Measurements from ENCODE around the gene SRC. TPM values are rescaled to one million over a fixed set of nuclear protein-coding genes. Genes with fewer than 3 reads are reported as not detected.

SRC gene
- total RNA-seq, 4 donors from 2014 or later, result 27.5 to 52.2 (median 42.3) TPM

DNA sequence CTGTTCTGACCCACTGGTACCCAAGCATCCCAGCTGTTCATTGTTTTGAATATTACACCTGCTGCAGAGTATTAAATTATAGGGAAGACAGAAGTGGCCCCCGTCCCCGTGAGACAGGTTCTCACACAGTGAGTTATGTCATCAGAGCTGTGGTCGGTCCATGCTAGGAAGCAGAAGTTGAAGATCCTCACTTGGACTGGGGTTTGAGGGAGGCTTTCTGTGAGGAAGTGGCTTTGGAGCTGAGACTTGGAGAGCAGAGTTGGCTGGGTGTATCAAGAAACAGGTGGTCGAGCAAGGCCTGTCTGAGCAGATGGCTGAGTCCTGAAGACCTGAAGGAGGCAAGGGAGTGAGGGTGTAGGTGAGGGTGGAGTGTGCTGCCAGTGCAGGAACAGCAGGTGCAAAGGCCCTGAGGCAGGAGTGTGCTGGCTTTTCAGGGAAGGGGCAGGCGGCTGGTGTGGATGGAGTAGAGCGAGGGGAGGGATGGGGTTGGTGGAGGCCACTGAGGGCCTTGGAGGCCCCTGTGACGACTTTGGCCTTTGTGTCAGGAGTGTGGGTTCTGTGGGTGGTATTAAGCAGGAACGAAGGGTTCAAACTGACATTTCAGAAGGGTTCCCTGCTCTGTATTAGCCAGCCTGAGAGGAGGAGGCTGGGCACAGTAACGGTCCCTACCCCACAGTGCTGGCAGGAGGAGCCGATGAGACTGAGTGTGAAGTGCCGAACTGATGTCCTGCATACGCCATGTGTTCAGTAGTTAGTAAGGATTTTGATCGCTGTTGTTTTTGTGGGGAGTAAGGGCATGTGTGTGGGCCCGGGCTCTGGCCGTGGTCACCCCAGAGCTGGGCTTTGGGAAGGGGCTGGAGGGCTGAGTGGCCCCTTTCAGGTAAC, 11.8 kb downstream of the SRC start:
- intact Hi-C loops (cut with DNase I), result no loop called here
- WGBS, result 82% methylated on average over 14 of the region's 15 CpGs
- Histone ChIP-seq H3K4me1 (peaks cover 11 to 81% (median 64%) of the 10 kb centered on the region in 4 donors), H3K4me3 (no peak overlapping the region), H3K9me3 (no peaks in the 10 kb centered on the region), H3K27ac (replicated peaks in 1 of 4) (peak overlapping the region in 3 of 4 donors; percentile 42 to 65 (median 44)), H3K27me3 (no peaks in the 10 kb centered on the region), H3K36me3 (peaks cover 0 to 15% (median 6%) of the 10 kb centered on the region in 4 donors)
- no peak for TF ChIP-seq POLR2AphosphoS5 (IDR thresholded peaks at IDR 0.05)
- no peak for TF ChIP-seq EP300 (IDR thresholded peaks at IDR 0.05)
- no peak for TF ChIP-seq POLR2A (IDR thresholded peaks at IDR 0.05; ENCODE audit: low read depth)
- TF ChIP-seq, protein P1, sequence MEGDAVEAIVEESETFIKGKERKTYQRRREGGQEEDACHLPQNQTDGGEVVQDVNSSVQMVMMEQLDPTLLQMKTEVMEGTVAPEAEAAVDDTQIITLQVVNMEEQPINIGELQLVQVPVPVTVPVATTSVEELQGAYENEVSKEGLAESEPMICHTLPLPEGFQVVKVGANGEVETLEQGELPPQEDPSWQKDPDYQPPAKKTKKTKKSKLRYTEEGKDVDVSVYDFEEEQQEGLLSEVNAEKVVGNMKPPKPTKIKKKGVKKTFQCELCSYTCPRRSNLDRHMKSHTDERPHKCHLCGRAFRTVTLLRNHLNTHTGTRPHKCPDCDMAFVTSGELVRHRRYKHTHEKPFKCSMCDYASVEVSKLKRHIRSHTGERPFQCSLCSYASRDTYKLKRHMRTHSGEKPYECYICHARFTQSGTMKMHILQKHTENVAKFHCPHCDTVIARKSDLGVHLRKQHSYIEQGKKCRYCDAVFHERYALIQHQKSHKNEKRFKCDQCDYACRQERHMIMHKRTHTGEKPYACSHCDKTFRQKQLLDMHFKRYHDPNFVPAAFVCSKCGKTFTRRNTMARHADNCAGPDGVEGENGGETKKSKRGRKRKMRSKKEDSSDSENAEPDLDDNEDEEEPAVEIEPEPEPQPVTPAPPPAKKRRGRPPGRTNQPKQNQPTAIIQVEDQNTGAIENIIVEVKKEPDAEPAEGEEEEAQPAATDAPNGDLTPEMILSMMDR (IDR thresholded peaks at IDR 0.05), result no peak
- DNase-seq (ENCODE audit: extremely low spot score), result no peak

DNA sequence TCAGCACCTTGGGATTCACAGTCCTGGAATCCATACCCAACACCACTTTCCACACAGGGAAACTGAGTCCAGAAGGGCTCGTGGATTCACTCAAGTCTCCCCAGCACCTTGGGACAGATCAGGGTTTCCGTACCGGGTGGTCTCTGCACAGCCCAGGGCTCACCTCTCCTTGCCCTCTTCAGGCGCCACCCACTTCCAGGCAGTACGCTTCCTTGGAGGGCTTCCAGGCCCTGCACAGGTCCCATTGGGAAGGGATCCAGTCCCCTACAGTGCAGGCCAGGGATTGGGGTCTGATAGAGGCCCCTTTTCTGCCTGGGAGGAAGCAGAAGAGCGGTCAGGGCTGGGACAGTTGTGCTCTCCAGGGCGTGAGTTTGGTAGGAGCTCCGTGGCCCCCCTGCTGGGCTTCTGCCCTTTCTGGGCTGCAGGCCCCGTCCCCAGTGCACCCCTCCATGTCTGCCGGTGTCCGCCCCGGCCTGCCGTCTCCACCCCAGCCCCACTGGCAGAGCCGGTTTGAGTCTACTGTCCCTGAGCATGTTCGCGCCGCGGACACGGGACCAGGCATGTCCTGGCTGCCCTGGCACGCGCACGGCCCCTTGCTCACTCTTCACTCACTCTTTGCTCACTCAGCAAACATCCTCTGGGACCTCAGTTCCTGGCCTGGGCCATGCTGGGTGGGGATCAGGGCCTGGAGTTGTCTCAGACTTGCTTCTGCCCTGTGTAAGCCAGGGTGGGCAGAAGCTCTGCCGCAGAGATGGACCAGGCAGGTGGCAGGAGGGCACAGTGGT, 12.6 kb downstream of the SRC start:
- DNase-seq (ENCODE audit: extremely low spot score), result no peak
- peaks cover 11 to 86% (median 67%) of the 10 kb centered on the region in 4 donors for H3K4me1 ChIP-seq
- WGBS, result 74% methylated on average over 12 of the region's 23 CpGs

DNA sequence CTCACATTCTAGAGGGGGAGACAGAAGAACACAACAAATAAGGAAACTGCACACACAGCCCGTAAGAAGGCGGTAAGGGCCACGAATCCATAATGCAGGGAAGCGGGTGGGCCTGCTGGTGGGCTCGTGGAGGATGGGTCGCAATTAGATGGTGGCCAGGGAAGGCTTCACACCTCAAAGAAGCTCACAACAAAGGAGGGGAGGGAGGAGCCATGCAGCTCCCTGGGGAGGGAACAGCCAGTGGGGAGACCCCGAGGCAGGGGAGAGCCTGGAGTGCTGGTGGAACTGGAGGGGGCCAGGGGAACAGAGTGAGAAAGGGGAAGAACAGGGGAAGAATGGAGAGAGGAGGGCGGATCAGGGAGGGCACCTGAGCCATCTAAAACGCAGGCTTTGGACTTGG, 13.4 kb downstream of the SRC start:
- TF ChIP-seq, protein P1 (IDR thresholded peaks at IDR 0.05), result no peak
- TF ChIP-seq EP300 (IDR thresholded peaks at IDR 0.05) (no peak), POLR2AphosphoS5 (IDR thresholded peaks at IDR 0.05) (no peak), POLR2A (IDR thresholded peaks at IDR 0.05; ENCODE audit: low read depth) (no peak)
- Histone ChIP-seq H3K4me1 (peaks cover 11 to 81% (median 63%) of the 10 kb centered on the region in 4 donors), H3K9me3 (no peaks in the 10 kb centered on the region), H3K27ac (replicated peaks in 1 of 4) (peak overlapping the region in 2 of 4 donors; percentile 15 to 65), H3K4me3 (no peak overlapping the region), H3K27me3 (no peaks in the 10 kb centered on the region), H3K36me3 (peaks cover 0 to 4% (median 0%) of the 10 kb centered on the region in 4 donors)
- no peak for DNase-seq (ENCODE audit: extremely low spot score)
- 81% methylated on average over 9 of the region's 9 CpGs for WGBS
- intact Hi-C loops (cut with DNase I), result no loop called here

More for the DNA sequence above, 12.6 kb downstream of the SRC start:
- Histone ChIP-seq H3K27me3 (no peaks in the 10 kb centered on the region), H3K27ac (replicated peaks in 1 of 4) (peak overlapping the region; percentile 15 to 65 (median 36)), H3K36me3 (peaks cover 0 to 12% (median 3%) of the 10 kb centered on the region in 4 donors), H3K9me3 (no peaks in the 10 kb centered on the region), H3K4me3 (peak overlapping the region in 1 of 4 donors; percentile 5)
- TF ChIP-seq POLR2A (IDR thresholded peaks at IDR 0.05; ENCODE audit: low read depth), result no peak
- no peak for TF ChIP-seq POLR2AphosphoS5 (IDR thresholded peaks at IDR 0.05)
- TF ChIP-seq, protein P1 (IDR thresholded peaks at IDR 0.05), result no peak
- TF ChIP-seq EP300 (IDR thresholded peaks at IDR 0.05), result no peak
- intact Hi-C loops (cut with DNase I), result no loop called here

DNA sequence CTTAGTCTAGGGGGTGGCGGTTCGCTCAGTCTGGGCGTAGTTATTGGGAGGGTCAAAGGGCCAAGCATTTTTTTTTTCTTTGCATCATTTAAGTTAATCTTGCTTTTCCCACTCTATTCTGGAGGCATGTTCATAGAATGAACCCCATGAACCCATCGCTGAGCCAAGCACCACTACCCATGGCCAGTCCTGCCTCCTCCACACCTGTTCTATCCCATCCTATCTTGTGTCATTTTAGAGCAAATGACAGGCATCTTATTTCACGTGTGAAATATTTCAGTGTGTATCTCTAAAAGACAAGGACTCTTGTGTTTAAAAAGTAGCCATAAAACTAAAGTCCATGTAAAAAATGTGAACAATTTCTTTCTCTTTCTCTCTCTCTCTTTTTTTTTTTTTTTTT, 13.9 kb downstream of the SRC start:
- Histone ChIP-seq H3K4me3 (no peak overlapping the region), H3K9me3 (no peaks in the 10 kb centered on the region), H3K4me1 (peaks cover 11 to 76% (median 58%) of the 10 kb centered on the region in 4 donors), H3K27me3 (no peaks in the 10 kb centered on the region), H3K36me3 (peaks cover 0 to 3% (median 0%) of the 10 kb centered on the region in 4 donors), H3K27ac (replicated peaks in 1 of 4) (no peak overlapping the region)
- DNase-seq (ENCODE audit: extremely low spot score), result no peak
- 80% methylated on average over 5 of the region's 5 CpGs for WGBS
- TF ChIP-seq EP300 (IDR thresholded peaks at IDR 0.05), result no peak
- TF ChIP-seq, protein P1 (IDR thresholded peaks at IDR 0.05), result no peak
- no peak for TF ChIP-seq POLR2A (IDR thresholded peaks at IDR 0.05; ENCODE audit: low read depth)
- TF ChIP-seq POLR2AphosphoS5 (IDR thresholded peaks at IDR 0.05), result no peak
- intact Hi-C loops (cut with DNase I), result no loop called here

Data from esophagus muscularis mucosa (tissue), 4 donors.